ENCODE measurements around the gene AMIGO3. TPM values are rescaled to one million over a fixed set of nuclear protein-coding genes. Genes with fewer than 3 reads are reported as not detected.

AMIGO3 gene
- total and polyA plus RNA-seq, 2 donors from 2014 or later = 0.73 TPM; not detected in 1

- FAIRE-seq (no peak), DNase-seq (peak; percentile 41 to 92 (median 62))
- H3K36me3 ChIP-seq (ENCODE audit: control insufficient read depth in 2 of 3, insufficient read depth in 3 of 3, low read length in 3 of 3) = peaks cover 2 to 26% (median 16%) of the 10 kb centered on the region in 3 donors
- TF ChIP-seq CTCF (IDR thresholded peaks at IDR 0.05; ENCODE audit: borderline replicate concordance, extremely low read depth, insufficient read depth) = no peak
- H3K4me3 ChIP-seq (ENCODE audit: low read length in 3 of 3) = peak overlapping the region; percentile 79 to 93 (median 91)
- H3K9me3 ChIP-seq (ENCODE audit: control insufficient read depth in 2 of 3, insufficient read depth in 1 of 3, low read length in 3 of 3) = no peaks in the 10 kb centered on the region
- intact Hi-C loops (cut with DNase I) = no loop called here
- peak overlapping the region; percentile 72 to 96 (median 95) for H3K9ac ChIP-seq (ENCODE audit: low read length in 3 of 3)
- H3K27ac ChIP-seq (ENCODE audit: low read depth in 2 of 2, low read length in 2 of 2) = peak overlapping the region; percentile 93 to 95
- H3K4me1 ChIP-seq (ENCODE audit: control insufficient read depth in 2 of 3, insufficient read depth in 2 of 3, low read depth in 1 of 3, low read length in 3 of 3) = peaks cover 0 to 36% (median 12%) of the 10 kb centered on the region in 3 donors
- no peaks in the 10 kb centered on the region for H3K27me3 ChIP-seq (ENCODE audit: control insufficient read depth, insufficient read depth, low read length)
These were observed 3.8 kb upstream of the AMIGO3 start for GRCh38 chr3:49723296-49723627.

GRCh38 chr3:49722896-49723295 is 3.4 kb upstream of the AMIGO3 start:
- intact Hi-C loops (cut with DNase I) = no loop called here
- Histone ChIP-seq H3K9ac (ENCODE audit: low read length in 3 of 3) (peak overlapping the region; percentile 72 to 96 (median 95)), H3K36me3 (ENCODE audit: control insufficient read depth in 2 of 3, insufficient read depth in 3 of 3, low read length in 3 of 3) (peaks cover 1 to 23% (median 15%) of the 10 kb centered on the region in 3 donors), H3K9me3 (ENCODE audit: control insufficient read depth in 2 of 3, insufficient read depth in 1 of 3, low read length in 3 of 3) (no peaks in the 10 kb centered on the region), H3K27me3 (ENCODE audit: control insufficient read depth, insufficient read depth, low read length) (no peaks in the 10 kb centered on the region), H3K27ac (ENCODE audit: low read depth in 2 of 2, low read length in 2 of 2) (peak overlapping the region in 1 of 2 donors; percentile 95), H3K4me1 (ENCODE audit: control insufficient read depth in 2 of 3, insufficient read depth in 2 of 3, low read depth in 1 of 3, low read length in 3 of 3) (peaks cover 0 to 36% (median 12%) of the 10 kb centered on the region in 3 donors), H3K4me3 (ENCODE audit: low read length in 3 of 3) (peak overlapping the region; percentile 79 to 93 (median 91))
- DNase-seq (peak in 1 of 5 donors; percentile 64), FAIRE-seq (no peak)
- TF ChIP-seq CTCF (IDR thresholded peaks at IDR 0.05; ENCODE audit: borderline replicate concordance, extremely low read depth, insufficient read depth) = no peak

- Histone ChIP-seq H3K36me3 (ENCODE audit: control insufficient read depth in 2 of 3, insufficient read depth in 3 of 3, low read length in 3 of 3) (peaks cover 0 to 18% (median 9%) of the 10 kb centered on the region in 3 donors), H3K4me3 (ENCODE audit: low read length in 3 of 3) (peak overlapping the region in 1 of 3 donors; percentile 93), H3K4me1 (ENCODE audit: control insufficient read depth in 2 of 3, insufficient read depth in 2 of 3, low read depth in 1 of 3, low read length in 3 of 3) (peaks cover 0 to 34% (median 12%) of the 10 kb centered on the region in 3 donors), H3K27me3 (ENCODE audit: control insufficient read depth, insufficient read depth, low read length) (no peaks in the 10 kb centered on the region), H3K27ac (ENCODE audit: low read depth in 2 of 2, low read length in 2 of 2) (no peak overlapping the region), H3K9ac (ENCODE audit: low read length in 3 of 3) (no peak overlapping the region), H3K9me3 (ENCODE audit: control insufficient read depth in 2 of 3, insufficient read depth in 1 of 3, low read length in 3 of 3) (no peaks in the 10 kb centered on the region)
- FAIRE-seq (no peak), DNase-seq (peak in 1 of 5 donors; percentile 55)
- no peak for TF ChIP-seq CTCF (IDR thresholded peaks at IDR 0.05; ENCODE audit: borderline replicate concordance, extremely low read depth, insufficient read depth)
- intact Hi-C loops (cut with DNase I) = no loop called here
These were observed 2.7 kb upstream of the AMIGO3 start for GRCh38 chr3:49721896-49722781.

Measured in kidney (tissue), 14 donors.